ENCODE results near the gene LMX1A.
A peak's percentile ranks its signal among the peaks of the same experiment; 100 is the strongest.

The LMX1A gene

DNA sequence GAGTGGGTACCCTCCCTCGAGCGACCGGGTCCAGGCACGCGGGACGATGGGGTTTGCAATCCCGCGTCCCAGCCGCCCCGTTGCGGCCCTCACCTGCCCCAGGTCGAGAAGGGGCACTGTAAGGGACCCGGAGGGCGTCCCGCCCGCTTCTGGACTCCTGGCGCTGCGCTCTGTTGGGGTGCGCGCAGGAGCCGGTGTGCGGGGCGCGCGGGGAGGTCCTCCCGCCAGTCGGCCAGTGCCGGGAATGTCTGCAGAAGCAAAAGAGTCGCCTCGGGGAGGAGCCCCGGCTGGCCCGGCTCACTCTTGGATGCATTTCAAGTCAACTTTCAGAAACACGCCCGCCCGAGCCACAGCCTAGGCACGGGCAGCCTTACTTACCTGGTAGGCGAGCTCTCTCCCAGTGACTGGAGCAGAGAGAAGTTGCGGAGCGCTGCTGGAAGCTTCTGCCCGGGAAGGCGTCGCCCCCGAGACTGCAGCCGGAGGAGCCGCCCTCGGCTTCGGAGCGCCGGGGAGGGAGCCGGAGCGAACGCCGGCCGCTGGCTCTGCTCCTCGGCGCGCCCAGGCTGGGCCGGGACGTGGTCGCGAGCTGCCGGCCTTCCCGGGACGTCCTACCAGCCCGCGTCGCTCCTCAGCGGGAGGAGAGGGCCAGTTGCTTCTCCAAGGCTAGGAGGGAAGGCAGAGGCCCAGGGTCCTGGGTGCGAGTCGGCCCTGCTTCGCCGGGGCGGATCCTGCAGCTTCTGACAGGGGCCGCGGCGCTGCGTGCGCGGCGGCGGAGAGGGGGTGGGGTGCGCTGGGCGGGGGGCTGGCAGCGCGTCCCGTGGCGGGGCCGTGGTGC is at the start of gene LMX1A:
Gene LMX1A (minus strand): TSS at position 739 of the 835 bp plus-strand sequence. CDS start 1,156 bp downstream, outside the sequence.
- DNase-seq: no peak

DNA sequence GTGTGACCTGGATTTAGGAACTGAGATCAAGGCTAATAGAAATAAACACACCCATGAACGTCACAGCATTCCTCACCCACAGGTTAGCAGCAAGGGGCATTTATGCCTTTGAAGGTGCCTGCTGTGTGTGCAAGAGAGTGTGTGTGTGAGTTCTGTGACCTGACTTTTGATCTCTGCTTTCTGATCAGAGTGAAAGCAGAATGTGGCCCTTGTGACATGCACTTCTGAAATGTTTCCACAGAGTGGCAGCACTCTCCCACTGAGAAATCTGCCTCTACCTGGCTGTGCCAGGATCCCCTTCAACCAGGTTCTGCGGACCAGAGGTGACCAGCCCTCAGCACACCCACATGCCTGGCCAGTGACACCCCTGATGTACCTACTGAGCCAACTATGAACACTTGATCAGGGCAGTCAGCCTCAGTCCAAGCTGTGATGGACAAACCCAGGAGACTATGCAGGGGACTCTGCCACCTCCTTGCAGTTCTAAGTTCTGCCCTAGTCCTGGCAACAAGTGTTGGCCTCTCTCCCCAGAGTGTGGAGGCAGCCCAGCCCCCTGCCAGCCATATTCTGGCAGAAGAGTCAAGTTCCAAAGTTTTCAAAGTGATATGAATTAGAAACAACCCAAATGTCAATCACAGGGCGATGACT is 47.4 kb upstream of the LMX1A start:
- DNase-seq: peak in 1 of 2 experiments; percentile 42

DNA sequence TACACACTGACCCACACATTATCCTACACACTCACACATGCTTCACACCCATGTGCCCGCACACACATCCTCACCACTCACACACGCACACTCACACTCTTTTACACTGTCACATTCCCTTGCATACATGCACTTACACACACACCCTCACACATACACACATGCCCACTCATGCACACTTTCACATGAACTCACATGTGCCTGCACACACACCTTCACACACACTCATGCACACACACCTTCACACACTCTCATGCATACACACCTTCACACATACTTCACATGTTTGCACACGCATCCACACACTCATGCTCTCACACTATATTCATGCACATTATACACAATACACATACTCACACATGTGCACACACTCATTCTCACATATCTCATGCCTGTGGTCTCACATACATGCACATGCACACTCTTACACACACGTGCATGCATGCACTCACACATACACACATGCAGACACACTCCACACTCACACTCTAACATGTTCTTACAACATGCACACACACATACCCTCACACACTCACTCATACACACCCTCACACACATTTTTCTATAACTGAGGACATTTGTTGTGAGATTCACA is 46.1 kb upstream of the LMX1A start:
- no peak for DNase-seq

DNA sequence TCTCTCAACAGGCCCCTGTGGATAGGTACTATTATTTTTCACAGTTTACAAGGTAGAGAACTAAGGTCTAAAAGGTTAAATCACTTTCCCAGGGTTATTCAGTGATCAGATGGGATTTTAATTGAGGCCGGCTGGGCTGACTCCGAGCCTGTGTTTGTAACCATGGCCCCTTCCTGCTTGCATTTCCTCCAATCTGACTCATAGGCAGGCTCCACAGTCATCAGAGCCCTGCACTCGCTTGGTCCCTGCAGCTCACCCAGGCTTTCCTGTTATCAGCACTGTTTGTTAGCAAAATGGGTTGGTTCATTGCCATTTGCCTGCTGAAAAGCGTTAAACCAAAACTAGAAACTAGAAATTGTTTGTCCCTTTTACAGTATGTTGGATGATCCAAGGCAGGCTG is 41.4 kb upstream of the LMX1A start:
- no peak for DNase-seq

DNA sequence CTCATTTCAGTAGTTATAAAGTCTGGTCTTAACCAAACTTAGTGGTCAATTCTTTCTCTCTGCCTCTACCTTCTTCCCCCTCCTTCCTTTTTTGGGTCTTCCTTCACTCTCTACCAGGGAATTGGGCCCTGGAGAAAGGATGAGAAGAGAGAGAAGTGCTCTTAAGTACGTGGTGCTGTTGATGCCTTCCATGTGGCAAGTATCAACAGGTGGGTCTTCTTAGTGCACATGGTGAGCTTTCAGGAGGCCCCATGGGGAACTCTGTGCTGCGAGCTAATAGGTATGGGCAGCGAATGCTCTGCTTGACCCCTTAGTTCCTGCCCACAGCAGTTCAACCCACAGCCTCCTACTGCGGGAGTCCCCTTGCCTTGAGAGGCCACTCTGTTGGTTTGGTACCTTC is 39.4 kb upstream of the LMX1A start:
- DNase-seq: no peak

GRCh38 chr1:165395478-165395877 is 39.0 kb upstream of the LMX1A start:
- no peak for DNase-seq

DNA sequence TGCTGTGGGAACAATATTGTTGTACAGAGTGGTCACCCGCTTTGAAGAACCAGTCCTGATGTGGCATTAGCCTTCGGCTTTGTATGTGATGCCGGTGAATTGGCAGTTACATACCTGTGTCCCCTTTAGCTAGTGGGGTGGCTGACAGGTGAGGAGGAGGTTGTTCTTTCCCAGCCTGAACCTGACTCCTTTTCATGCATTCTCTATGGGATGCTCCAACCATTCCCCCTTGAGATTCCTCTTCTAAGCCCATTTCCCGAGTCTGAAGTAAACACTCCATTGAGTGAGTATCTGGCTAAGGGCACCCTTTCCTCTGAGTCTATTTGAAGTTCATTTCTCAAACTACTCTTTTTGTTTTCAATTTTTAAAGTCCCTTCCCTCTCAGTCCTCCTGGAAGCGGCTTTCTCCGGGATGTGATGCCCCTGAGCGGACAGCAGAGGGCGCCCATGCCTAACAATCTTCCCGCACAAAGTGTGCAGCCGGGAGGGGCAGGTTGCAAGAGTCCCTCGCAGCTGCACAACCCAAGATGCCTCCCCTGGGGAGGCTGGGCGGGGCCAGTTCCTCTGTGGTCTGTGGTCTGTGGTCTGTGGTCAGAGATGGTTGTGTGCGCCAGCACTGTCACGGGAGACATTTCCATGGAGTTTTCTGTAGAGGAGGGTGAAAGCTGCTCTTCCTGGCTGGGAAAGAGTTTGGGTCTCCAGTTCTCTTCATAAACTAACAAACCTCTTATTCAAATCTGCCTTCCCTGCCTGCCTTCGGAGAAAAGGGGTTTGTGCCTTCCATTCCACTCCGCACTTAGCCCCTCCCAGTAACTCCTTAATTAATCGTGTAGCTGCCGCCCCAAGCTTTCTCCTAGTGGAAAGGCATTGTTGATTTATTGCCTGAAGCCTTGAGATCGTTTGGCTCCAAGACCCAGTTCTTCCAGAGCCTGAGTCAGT is 36.4 kb upstream of the LMX1A start:
- peak; percentile 86 to 90 for DNase-seq

DNA sequence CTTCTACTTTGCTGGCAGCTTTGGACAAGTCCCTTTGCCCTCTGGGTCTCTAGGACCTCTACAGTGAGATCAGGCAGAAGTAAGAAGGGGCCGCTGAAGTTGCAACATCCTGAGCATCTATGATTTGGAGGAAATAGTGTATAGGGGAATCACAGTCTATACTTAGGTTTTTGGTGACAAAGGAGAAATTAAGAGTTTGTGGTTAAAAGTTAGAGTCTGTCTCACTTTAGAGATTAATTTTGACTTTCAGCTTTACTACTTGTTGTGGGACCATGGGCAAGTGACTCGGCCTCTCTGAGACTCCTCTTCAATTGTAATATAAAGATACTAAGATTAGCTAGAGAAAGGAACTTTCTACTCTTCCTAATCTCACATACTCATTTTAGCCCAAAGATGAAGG is 33.1 kb upstream of the LMX1A start:
- DNase-seq: no peak

- DNase-seq: no peak
Measured at GRCh38 chr1:165387961-165388360, 31.4 kb upstream of the LMX1A start.

- DNase-seq: no peak
Measured at GRCh38 chr1:165387505-165387904, 31.0 kb upstream of the LMX1A start.

DNA sequence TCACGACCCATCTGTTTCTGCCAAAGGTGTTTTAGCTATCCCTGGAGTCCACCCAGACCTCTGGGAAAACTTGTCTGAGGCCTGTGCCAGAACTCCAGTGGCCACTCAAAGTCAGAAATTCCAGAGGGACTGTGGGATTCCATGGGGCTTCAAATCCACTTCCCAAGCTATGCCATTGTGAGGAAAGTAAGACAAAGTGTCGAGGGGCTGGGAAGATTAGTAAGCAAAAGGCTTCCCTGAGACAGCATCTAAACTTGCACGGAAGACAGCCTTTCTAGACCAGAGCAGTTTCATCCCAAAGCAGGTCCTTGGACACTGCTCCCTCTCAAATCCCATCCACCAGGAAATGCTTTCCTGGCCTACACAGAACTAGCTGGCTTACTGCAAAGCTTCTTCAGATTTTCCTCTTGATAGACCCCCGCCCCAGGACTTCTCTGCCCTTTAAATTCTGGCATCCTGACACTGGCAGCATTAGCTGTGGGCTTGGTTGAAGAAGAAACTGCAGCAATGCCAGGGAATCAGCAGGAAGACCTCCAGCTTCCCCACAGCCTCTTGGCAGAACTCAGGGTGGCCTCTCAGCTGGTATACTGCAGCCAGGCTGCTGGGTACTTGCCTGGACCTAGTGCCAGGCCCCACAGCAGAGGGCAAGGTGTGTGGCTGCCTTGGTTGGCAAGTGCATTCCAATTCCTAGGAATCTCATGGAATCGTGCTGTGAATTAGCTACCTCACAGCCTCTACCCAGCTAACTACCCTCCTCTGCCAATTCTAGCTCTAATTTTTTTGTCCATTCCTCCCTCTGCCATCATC is 27.3 kb upstream of the LMX1A start:
- DNase-seq: no peak

DNA sequence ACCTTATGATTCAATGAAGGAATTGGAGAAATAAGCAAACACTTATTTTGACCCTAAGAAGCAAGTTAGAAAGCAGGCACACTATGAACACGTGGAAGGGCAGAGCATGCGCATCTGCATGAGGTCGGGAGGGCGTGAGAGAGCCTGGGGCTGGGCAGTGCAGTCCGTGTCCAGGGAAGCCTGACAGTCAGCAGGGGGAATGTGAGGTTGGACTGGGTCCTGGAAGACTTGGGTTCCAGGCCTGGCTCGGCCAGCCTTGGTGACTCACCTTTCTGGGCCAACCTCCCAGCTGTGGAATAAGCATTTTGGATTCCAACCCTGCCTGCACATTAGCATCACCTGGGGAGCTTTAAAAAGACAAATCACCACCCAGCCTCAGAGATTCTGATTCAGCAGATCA is 26.6 kb upstream of the LMX1A start:
- no peak for DNase-seq

GRCh38 chr1:165381745-165382505 is 25.4 kb upstream of the LMX1A start:
- DNase-seq: no peak

DNA sequence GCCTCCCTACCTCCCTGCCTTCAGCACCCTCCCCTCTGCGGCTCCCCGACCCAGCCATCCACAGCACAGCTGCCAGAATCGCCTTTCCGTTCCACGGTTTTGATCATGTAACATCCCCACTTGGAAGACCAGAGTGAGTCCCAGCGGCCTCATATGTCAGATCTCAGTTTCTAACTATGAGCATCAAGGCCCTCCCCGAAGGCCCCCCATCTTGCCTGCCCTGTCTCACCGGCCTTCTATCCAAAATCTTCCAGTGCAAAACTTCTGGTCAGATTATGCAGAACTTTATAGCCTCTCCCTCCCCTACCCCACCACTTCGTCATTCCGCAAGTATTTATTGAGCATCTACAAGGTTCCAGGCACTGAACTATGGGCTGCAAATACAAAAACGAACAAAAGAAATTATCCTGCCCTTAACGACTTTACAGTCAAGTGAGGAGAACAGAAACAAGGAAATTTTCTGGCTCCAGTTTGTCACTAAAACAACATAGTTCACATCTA is 20.3 kb upstream of the LMX1A start:
- no peak for DNase-seq

- DNase-seq: peak; percentile 52 to 56
Measured at GRCh38 chr1:165376041-165376810, 19.7 kb upstream of the LMX1A start.

DNA sequence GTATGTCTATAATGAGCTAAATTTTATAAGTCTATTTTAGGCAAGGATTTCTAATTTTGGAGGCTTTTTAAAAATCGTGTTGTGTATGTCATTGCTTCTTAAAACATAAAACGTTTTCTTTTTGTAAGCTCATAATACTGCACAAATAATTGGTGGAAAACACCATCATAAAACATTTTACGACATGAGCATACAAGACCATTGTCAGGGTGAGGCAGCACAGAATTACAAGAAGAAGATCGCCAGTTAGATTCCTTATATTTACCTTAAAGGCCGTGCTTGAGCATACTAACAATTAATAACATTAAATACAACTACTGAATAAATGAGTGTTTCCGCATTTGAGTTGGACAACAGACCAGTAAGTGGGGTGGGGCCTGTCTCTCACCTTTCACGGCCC is 19.1 kb upstream of the LMX1A start:
- DNase-seq: no peak

GRCh38 chr1:165371588-165372225 is 15.2 kb upstream of the LMX1A start:
- no peak for DNase-seq

- peak; percentile 62 to 66 for DNase-seq
Measured at GRCh38 chr1:165369255-165369848, 12.8 kb upstream of the LMX1A start.

GRCh38 chr1:165367375-165367993 is 11.0 kb upstream of the LMX1A start:
- peak; percentile 86 to 88 for DNase-seq

Data from activated CD4-positive, alpha-beta T cell treated with anti-CD3 and anti-CD28 coated beads, Interleukin-2, amount 50 U/mL, for 48 hours (primary cell).